GM12801 (cell line): ENCODE results near the gene XYLT1.

Experiments used
- TF ChIP-seq, protein P1 (sequence below): IDR thresholded peaks from one replicate; pipeline ENCODE4 v1.5.1; 2011; ENCODE audit warnings: control low read depth; ENCODE audit not compliant: insufficient read length; ENCODE audit errors: extremely low read depth

XYLT1 gene

DNA sequence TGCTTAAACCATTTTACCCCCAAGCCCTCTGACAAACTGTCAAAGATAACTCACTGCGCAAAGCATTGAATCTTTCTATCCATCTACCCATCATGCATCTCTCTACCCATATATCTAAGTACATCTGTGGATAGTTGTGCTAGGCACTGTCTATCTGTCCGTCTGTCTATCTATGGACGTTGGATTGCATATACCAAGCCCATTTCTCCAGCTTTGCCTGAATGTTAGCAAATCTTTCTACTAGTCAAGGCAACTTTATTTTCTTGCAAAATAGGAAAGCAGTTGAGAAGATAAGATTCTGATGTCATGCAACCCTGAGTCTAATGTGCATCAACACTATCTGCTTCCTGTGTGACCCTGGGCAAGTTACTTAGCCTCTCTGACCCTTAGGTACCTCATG lies 117.2 kb downstream of the XYLT1 start:
- TF ChIP-seq, protein P1, sequence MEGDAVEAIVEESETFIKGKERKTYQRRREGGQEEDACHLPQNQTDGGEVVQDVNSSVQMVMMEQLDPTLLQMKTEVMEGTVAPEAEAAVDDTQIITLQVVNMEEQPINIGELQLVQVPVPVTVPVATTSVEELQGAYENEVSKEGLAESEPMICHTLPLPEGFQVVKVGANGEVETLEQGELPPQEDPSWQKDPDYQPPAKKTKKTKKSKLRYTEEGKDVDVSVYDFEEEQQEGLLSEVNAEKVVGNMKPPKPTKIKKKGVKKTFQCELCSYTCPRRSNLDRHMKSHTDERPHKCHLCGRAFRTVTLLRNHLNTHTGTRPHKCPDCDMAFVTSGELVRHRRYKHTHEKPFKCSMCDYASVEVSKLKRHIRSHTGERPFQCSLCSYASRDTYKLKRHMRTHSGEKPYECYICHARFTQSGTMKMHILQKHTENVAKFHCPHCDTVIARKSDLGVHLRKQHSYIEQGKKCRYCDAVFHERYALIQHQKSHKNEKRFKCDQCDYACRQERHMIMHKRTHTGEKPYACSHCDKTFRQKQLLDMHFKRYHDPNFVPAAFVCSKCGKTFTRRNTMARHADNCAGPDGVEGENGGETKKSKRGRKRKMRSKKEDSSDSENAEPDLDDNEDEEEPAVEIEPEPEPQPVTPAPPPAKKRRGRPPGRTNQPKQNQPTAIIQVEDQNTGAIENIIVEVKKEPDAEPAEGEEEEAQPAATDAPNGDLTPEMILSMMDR = no peak

- TF ChIP-seq, protein P1 = no peak
These were observed 119.2 kb downstream of the XYLT1 start for GRCh38 chr16:17351441-17352035.

- TF ChIP-seq, protein P1 = no peak
These were observed 120.6 kb downstream of the XYLT1 start for GRCh38 chr16:17350207-17350606.

DNA sequence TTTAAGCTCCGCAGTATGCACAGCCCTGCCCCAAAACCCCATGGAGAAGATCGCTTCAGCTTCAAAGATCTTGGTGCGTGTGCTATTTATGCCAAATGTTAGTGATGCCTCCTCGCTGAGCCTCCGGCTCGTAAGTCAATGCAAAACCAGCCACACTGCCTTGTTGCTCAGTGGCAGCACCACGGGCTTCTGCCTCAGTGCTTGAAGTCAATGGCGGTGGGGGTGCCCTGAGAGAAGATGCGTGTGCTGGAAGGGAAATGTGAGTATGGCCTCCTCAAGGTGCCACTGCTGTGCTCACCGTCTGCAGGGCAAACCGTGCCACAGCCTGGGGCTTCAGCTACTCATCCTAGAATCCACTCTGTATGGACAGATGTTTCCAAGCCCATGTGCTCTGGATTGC lies 121.9 kb downstream of the XYLT1 start:
- TF ChIP-seq, protein P1 = no peak

- TF ChIP-seq, protein P1 = no peak
These were observed 122.5 kb downstream of the XYLT1 start for GRCh38 chr16:17348042-17348783.

- TF ChIP-seq, protein P1 = no peak
These were observed 123.1 kb downstream of the XYLT1 start for GRCh38 chr16:17347624-17348023.

DNA sequence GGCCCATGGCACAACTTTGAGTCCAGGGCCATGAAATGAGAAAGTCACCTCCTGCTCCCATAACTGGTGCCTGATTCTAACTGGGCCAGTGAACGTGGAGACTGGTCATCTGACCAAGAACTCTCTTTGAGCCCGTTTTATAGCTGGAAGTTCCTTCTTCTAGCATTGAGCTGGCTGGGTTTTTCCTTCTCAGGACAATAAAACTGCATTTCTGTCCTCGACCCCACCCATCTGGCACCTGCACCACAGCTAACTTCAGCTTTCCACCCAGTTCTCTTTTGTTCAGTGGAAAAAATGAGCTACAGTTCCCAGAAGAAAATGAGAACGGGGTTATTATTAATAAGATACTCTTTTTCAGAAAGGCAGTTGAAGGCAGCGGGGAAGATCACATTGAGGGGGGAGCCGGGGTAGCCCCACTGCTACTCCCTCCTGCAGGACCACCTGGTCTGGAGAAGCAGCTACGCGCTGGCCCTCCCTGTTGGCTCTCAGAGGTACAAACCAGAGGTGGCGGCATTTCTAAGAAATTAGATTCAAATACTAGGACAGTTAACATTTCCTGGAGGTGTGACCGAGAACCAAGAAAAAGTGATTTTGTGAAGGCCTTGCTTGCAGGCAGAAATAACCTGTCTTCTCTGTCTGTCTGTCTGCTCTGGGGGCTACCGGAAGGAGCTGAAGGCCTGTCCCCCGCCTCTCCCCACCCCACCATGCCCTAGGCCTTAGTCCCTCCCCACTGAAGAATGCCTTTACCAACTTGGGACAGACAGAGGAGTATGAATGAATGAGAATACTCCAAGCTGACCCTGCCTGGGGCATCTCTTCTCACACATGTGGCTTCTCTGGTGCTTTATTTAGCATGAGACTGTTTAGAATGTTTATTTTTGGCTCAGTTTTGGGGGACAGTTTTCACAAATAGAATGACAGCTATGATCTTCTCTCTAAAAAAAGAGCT lies 123.9 kb downstream of the XYLT1 start:
- TF ChIP-seq, protein P1 = no peak
